ENCODE data around the gene PPP2R3C.
"Not testable (repeated sequence)": the region's sequence is repeated elsewhere in the genome, so short reads cannot be mapped to it uniquely, and the experiment has no call there.

PPP2R3C gene

GRCh38 chr14:35052637-35053036, 69.2 kb downstream of the PPP2R3C start:
- no peak for DNase-seq (ENCODE audit: low read depth)

GRCh38 chr14:35051796-35052195, 70.0 kb downstream of the PPP2R3C start:
- no peak for DNase-seq (ENCODE audit: low read depth)

GRCh38 chr14:35050652-35051051, 71.1 kb downstream of the PPP2R3C start:
- no peak for DNase-seq (ENCODE audit: low read depth)

GRCh38 chr14:35047976-35048513, 73.7 kb downstream of the PPP2R3C start:
- DNase-seq (ENCODE audit: low read depth) = no peak

- DNase-seq (ENCODE audit: low read depth) = no peak
Observed at GRCh38 chr14:35046751-35047536, 74.8 kb downstream of the PPP2R3C start.

- DNase-seq (ENCODE audit: low read depth) = peak; percentile 99
Observed at GRCh38 chr14:35046048-35046750, 75.6 kb downstream of the PPP2R3C start, which contains the start of gene FAM177A1. TSS of gene FAM177A1 (plus strand) at chr14:35046272. CDS start at chr14:35046464, 192 bp downstream.

GRCh38 chr14:35045798-35046047, 76.1 kb downstream of the PPP2R3C start:
- no peak for DNase-seq (ENCODE audit: low read depth)

GRCh38 chr14:35044939-35045797, 76.6 kb downstream of the PPP2R3C start:
- no peak for DNase-seq (ENCODE audit: low read depth)

GRCh38 chr14:35043046-35043445, 78.7 kb downstream of the PPP2R3C start:
- no peak for DNase-seq (ENCODE audit: low read depth)

GRCh38 chr14:35042632-35043031, 79.2 kb downstream of the PPP2R3C start:
- no peak for DNase-seq (ENCODE audit: low read depth)

- not testable (repeated sequence) for DNase-seq (ENCODE audit: low read depth)
Observed at GRCh38 chr14:35038312-35038711, 83.5 kb downstream of the PPP2R3C start.

All from activated T-cell treated with anti-CD3 and anti-CD28 coated beads for 48 hours (primary cell).